Testis (tissue), 2 donors: ENCODE measurements around the gene ZFP62.

Source experiments
- POLR2A ChIP-seq: fragments of 450-650 bp; IDR thresholded peaks from one replicate; pipeline ENCODE4 v1.6.1; 2017; ENCODE audit warnings: antibody characterized with exemption, mild to moderate bottlenecking, moderate library complexity
- TF ChIP-seq, protein P1 (sequence below), 3 experiments: fragments of 450-650 bp in 2 of 3; fragments of 200-600 bp in 1 of 3; sonication (generic) in 1 of 3; IDR thresholded peaks; one replicate each; pipeline ENCODE4 v1.5.1; 2016 to 2019; ENCODE audit warnings: antibody characterized with exemption in 3 of 3, mild to moderate bottlenecking in 2 of 3, moderate library complexity in 1 of 3

- TF ChIP-seq, protein P1, sequence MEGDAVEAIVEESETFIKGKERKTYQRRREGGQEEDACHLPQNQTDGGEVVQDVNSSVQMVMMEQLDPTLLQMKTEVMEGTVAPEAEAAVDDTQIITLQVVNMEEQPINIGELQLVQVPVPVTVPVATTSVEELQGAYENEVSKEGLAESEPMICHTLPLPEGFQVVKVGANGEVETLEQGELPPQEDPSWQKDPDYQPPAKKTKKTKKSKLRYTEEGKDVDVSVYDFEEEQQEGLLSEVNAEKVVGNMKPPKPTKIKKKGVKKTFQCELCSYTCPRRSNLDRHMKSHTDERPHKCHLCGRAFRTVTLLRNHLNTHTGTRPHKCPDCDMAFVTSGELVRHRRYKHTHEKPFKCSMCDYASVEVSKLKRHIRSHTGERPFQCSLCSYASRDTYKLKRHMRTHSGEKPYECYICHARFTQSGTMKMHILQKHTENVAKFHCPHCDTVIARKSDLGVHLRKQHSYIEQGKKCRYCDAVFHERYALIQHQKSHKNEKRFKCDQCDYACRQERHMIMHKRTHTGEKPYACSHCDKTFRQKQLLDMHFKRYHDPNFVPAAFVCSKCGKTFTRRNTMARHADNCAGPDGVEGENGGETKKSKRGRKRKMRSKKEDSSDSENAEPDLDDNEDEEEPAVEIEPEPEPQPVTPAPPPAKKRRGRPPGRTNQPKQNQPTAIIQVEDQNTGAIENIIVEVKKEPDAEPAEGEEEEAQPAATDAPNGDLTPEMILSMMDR (IDR thresholded peaks at IDR 0.05), result no peak
- no peak for TF ChIP-seq POLR2A
Observed at GRCh38 chr5:180810959-180811622, 50.0 kb downstream of the ZFP62 start.
